BLaER1 treated with 17β-estradiol and CSF1 and Interleukin-3, amounts not matched to agents 10 nM and 100 nM (cell line): ENCODE results near the gene NOS1AP.

ENCODE experiments used
- H3K27ac ChIP-seq, 11 experiments: shearing (Covaris generic); formaldehyde crosslinking; 2 replicates each; pipeline ENCODE4 v1.8.1; 2022
- H3K27me3 ChIP-seq, 11 experiments: shearing (Covaris generic); formaldehyde crosslinking; 2 replicates each; pipeline ENCODE4 v1.8.1; 2022
- H3K36me3 ChIP-seq, 11 experiments: shearing (Covaris generic); formaldehyde crosslinking; 2 replicates each; pipeline ENCODE4 v1.8.1; 2022
- H3K4me1 ChIP-seq, 10 experiments: shearing (Covaris generic); formaldehyde crosslinking; 2 replicates each; pipeline ENCODE4 v1.8.1; 2022
- H3K4me2 ChIP-seq, 11 experiments: shearing (Covaris generic); formaldehyde crosslinking; 2 replicates each; pipeline ENCODE4 v1.8.1; 2022
- H3K4me3 ChIP-seq, 10 experiments: shearing (Covaris generic); formaldehyde crosslinking; 2 replicates each; pipeline ENCODE4 v1.8.1; 2022
- H3K9ac ChIP-seq, 11 experiments: shearing (Covaris generic); formaldehyde crosslinking; 2 replicates each; pipeline ENCODE4 v1.8.1; 2022
- H3K9me3 ChIP-seq, 11 experiments: shearing (Covaris generic); formaldehyde crosslinking; replicated peaks in 1 of 11; 2 replicates each; pipeline ENCODE4 v1.8.1; 2022
- H4K20me1 ChIP-seq, 11 experiments: shearing (Covaris generic); formaldehyde crosslinking; 2 replicates each; pipeline ENCODE4 v1.8.1; 2022
- Cebpa-rat ChIP-seq, 11 experiments: shearing (Covaris generic); IDR thresholded peaks; 2 replicates each; pipeline ENCODE4 v1.8.1; 2022

NOS1AP gene

DNA sequence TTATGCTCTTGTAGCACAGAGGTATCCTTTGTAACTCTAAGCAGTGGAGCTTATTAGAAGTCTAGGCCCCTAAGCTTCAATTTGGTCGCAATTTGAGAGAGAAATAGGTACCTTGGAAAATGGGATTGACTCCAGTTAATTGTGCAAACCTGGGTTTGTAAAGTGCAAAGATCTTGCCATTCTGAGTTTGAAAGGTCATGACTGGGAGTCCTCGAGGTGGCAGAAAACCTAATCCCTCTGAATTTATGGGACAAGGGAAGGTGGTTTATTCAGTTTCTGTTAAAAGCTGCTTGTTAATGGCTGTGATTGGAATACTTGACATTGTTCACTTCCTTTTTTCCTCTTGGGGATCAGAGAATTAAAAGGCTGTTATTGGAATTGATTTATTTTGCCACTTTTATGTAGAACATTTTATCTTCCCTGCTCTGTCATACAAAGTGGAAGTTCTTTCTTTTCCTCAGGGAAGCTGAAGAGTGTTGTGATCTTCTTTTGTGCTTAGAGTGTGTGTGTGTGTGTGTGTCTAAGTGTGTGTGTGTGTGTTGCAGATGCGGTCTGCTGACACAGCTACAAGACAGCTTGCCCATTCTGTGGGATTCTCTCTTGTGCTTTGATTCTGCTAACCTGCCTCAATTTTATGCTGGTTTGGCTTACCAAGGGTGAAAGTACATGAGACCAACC is 162.7 kb downstream of the NOS1AP start:
- Histone ChIP-seq H4K20me1 (no peaks in the 10 kb centered on the region; a peak in 1 of 22 replicates), H3K27me3 (no peaks in the 10 kb centered on the region), H3K4me1 (peaks cover 19 to 35% (median 31%) of the 10 kb centered on the region in 10 experiments), H3K27ac (no peak overlapping the region), H3K4me3 (no peak overlapping the region), H3K36me3 (no peaks in the 10 kb centered on the region), H3K9me3 (no peaks in the 10 kb centered on the region), H3K9ac (no peak overlapping the region), H3K4me2 (no peak overlapping the region)
- TF ChIP-seq Cebpa-rat (IDR thresholded peaks at IDR 0.05): no peak

DNA sequence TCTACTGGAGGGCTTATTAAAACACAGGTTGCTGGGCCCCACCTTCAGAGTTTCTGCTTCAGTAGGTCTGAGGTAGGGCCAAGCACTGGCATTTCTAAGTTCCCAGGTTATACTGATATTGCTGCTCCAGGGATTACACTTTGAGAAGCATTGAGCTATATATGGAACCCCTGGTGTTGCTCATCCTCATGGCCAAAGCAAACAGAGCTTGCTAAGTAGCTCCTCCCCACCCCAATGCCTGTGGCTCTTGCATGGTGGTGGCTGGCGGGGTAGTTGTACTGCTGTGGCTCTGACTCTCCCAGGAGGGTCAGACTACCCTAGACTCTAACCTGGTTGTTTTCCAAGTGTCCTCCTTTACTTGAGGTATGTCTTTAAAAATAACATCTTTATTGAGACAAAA is 163.6 kb downstream of the NOS1AP start:
- no peaks in the 10 kb centered on the region for H3K36me3 ChIP-seq
- H3K27ac ChIP-seq: no peak overlapping the region
- no peak overlapping the region for H3K4me3 ChIP-seq
- no peak for TF ChIP-seq Cebpa-rat (IDR thresholded peaks at IDR 0.05)
- H3K9me3 ChIP-seq: no peaks in the 10 kb centered on the region
- no peaks in the 10 kb centered on the region; a peak in 1 of 22 replicates for H4K20me1 ChIP-seq
- H3K4me2 ChIP-seq: no peak overlapping the region
- no peak overlapping the region for H3K9ac ChIP-seq
- H3K4me1 ChIP-seq: peaks cover 19 to 35% (median 31%) of the 10 kb centered on the region in 10 experiments
- no peaks in the 10 kb centered on the region for H3K27me3 ChIP-seq

DNA sequence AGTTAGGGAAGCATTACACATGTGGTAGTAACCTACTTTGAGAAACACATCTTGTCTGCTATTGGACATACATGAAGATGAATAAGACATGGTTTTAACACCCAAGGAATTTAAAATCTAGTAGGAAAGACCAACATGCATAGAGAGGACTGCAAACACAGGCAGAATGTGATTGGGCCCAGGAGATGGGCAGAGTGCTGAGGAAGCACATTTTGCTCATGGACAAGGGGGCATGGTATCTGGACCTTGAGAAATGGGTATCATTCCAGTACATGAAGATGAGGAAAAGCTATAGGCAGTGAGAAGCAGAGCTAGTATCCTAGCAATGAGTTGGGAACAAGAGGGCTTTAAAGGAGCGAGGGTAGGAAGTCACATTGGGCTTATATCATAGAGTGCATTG is 164.4 kb downstream of the NOS1AP start:
- Histone ChIP-seq H3K27me3 (no peaks in the 10 kb centered on the region), H3K4me3 (no peak overlapping the region), H3K9me3 (no peaks in the 10 kb centered on the region), H4K20me1 (no peaks in the 10 kb centered on the region; a peak in 1 of 22 replicates), H3K27ac (no peak overlapping the region), H3K9ac (no peak overlapping the region), H3K4me2 (no peak overlapping the region), H3K36me3 (no peaks in the 10 kb centered on the region), H3K4me1 (peaks cover 19 to 33% (median 30%) of the 10 kb centered on the region in 10 experiments)
- TF ChIP-seq Cebpa-rat (IDR thresholded peaks at IDR 0.05): no peak

DNA sequence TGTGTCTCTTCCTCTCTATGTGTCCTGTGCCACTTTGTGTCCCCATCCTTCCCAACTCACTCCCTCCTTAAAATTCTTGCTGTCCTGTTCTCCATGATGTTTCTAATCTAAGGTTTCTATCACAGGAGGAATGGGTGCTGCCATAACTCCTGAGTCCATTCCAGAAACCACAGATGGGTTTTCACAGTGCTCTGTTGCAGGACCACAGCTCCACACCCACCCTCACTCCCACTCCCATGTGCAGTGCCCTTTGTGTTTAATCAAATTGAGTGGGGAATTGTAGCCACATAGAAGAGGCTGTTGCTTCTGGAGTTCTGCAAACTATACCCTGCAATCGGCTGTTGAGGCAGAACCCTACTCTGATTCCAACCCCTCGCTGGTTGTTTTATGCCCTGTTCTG is 165.1 kb downstream of the NOS1AP start:
- no peaks in the 10 kb centered on the region for H3K36me3 ChIP-seq
- H3K9ac ChIP-seq: no peak overlapping the region
- no peaks in the 10 kb centered on the region; a peak in 1 of 22 replicates for H4K20me1 ChIP-seq
- H3K4me1 ChIP-seq: peaks cover 17 to 27% (median 25%) of the 10 kb centered on the region in 10 experiments
- H3K27me3 ChIP-seq: no peaks in the 10 kb centered on the region
- no peak for TF ChIP-seq Cebpa-rat (IDR thresholded peaks at IDR 0.05)
- 0 out of 22 replicates have a peak overlapping the region, but pooled peaks of 1 of the 11 experiments have one; percentile 4 for H3K27ac ChIP-seq
- H3K4me2 ChIP-seq: peak overlapping the region in 2 of 11 experiments; percentile 43 to 52; a peak in 2 of 22 replicates
- no peaks in the 10 kb centered on the region for H3K9me3 ChIP-seq
- H3K4me3 ChIP-seq: no peak overlapping the region

DNA sequence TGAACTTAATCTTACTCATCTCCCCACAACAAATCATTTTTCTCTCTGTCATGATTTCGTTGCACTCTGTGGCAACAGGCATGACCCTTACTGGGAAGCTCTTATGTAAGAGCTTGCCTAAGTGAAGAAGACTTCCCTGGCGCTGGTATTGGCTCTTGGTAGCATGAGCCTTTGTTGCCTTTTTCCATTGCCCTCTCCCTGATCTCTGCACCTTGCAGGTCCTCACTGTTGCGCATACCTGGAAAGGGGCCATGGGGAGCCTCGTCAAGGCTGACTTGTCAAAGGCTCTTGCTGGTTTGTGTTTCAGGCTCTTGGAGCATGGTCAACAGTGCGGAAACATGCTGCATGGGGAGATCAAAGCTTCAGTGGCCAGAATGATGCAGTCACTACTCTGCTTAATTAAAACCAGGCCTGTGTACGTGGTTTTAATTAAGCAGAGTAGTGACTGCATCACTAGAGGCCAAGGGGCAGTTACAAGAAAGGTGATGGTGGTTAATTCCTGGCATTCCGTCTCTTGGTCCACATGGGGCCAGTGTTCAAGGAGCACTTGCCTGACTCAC is 165.8 kb downstream of the NOS1AP start:
- no peak for TF ChIP-seq Cebpa-rat (IDR thresholded peaks at IDR 0.05)
- no peak overlapping the region for H3K9ac ChIP-seq
- peak overlapping the region in 1 of 11 experiments; percentile 2; a peak in 1 of 22 replicates for H3K27ac ChIP-seq
- peaks cover 10 to 20% (median 17%) of the 10 kb centered on the region in 10 experiments for H3K4me1 ChIP-seq
- H3K27me3 ChIP-seq: no peaks in the 10 kb centered on the region
- no peaks in the 10 kb centered on the region; a peak in 1 of 22 replicates for H4K20me1 ChIP-seq
- no peaks in the 10 kb centered on the region for H3K9me3 ChIP-seq
- H3K4me3 ChIP-seq: no peak overlapping the region
- no peaks in the 10 kb centered on the region for H3K36me3 ChIP-seq
- peak overlapping the region; percentile 35 to 64 (median 53); a peak in 21 of 22 replicates for H3K4me2 ChIP-seq

DNA sequence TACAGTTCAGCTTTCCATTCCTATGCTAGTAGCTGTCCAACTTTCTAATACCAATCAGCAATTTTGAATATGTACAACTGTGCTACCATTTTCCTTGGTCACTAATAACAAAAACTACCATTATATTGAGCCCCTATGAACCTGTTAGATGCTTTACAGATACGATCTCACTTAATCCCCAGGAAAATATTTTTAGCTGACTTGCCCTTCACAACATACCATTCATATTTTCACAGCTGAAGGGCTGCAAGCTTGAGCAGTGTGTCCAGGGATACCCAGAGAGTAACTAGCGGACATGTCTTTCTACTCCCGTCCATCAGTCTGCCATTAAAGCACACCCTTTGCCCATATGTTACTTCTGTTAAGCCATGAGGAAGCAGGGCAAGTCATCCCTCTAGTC is 166.7 kb downstream of the NOS1AP start:
- H3K9me3 ChIP-seq: no peaks in the 10 kb centered on the region
- no peak overlapping the region for H3K4me3 ChIP-seq
- TF ChIP-seq Cebpa-rat (IDR thresholded peaks at IDR 0.05): no peak
- H3K36me3 ChIP-seq: no peaks in the 10 kb centered on the region
- H3K4me2 ChIP-seq: peak overlapping the region in 6 of 11 experiments; percentile 39 to 63 (median 52); a peak in 5 of 22 replicates
- no peak overlapping the region for H3K9ac ChIP-seq
- H3K4me1 ChIP-seq: peaks cover 9 to 15% (median 11%) of the 10 kb centered on the region in 10 experiments; a peak in 18 of 20 replicates
- H3K27me3 ChIP-seq: no peaks in the 10 kb centered on the region
- no peaks in the 10 kb centered on the region; a peak in 1 of 22 replicates for H4K20me1 ChIP-seq
- H3K27ac ChIP-seq: no peak overlapping the region

DNA sequence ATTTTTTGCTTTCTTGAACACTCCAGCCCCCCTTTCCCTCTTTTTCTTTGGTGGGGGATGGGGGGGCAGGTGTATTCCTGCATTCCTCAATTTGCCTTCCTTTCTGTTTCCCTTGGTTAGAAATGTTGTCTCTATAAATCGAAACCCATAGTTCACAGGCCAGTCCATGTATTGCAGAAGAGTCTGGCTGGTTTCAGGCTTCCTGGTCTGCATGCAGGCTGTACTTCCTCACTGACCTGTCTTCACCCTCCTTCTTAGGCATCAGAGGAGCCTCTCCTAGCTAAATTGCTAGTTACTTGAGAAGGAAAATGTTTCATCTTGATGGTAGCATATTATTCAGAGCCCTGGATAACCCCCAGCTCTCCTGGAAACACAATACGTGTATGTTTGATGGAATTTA is 167.1 kb downstream of the NOS1AP start:
- Histone ChIP-seq H4K20me1 (no peaks in the 10 kb centered on the region; a peak in 1 of 22 replicates), H3K9me3 (no peaks in the 10 kb centered on the region), H3K4me3 (no peak overlapping the region), H3K27ac (no peak overlapping the region), H3K36me3 (no peaks in the 10 kb centered on the region), H3K4me1 (peaks cover 9 to 15% (median 11%) of the 10 kb centered on the region in 10 experiments; a peak in 18 of 20 replicates), H3K27me3 (no peaks in the 10 kb centered on the region), H3K9ac (no peak overlapping the region), H3K4me2 (peak overlapping the region in 1 of 11 experiments; percentile 39; a peak in 1 of 22 replicates)
- TF ChIP-seq Cebpa-rat (IDR thresholded peaks at IDR 0.05): no peak

DNA sequence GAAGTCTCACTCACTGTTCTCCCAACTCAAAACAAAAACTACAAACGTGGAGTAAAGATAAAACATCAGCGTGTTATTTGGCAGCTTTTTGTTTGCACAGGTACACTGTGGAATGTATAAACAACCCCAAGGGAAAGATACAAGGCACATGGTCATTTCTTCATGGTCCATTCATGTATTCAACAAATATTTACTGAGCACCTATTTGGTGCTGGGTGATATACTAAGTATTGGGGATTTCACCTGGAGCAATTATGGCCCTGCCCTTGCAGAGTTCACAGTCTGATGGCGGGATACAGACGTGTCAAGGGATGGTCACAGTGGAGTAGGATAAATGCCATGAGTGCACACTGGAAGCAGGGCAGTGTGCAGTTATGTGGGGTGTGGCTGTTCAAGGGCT is 171.1 kb downstream of the NOS1AP start:
- Histone ChIP-seq H4K20me1 (no peaks in the 10 kb centered on the region; a peak in 1 of 22 replicates), H3K4me3 (no peak overlapping the region), H3K9me3 (no peaks in the 10 kb centered on the region), H3K9ac (no peak overlapping the region), H3K4me1 (peaks cover under 1 to 9% (median 4%) of the 10 kb centered on the region in 10 experiments; a peak in 18 of 20 replicates), H3K27me3 (no peaks in the 10 kb centered on the region), H3K4me2 (no peak overlapping the region), H3K27ac (no peak overlapping the region), H3K36me3 (no peaks in the 10 kb centered on the region)
- no peak for TF ChIP-seq Cebpa-rat (IDR thresholded peaks at IDR 0.05)

DNA sequence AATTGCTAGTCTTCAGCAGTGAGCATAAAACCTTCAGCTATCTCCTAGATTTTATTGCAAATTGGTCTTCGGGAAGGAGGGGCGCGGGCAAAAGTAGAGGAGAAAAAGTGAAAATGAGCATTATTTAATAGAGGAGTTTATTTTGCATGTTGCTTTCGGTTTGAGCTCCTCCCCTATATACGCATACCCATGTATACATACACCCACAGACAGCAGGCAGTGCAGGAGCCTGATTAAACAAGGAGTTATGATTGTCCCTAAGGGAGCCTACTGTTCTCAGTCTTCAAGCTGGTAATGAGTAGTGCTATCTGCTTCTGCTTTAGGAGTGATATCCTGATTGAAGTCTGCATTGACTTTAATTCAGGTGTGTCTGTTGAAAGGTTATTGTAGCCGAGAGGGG is 173.3 kb downstream of the NOS1AP start:
- no peaks in the 10 kb centered on the region for H3K27me3 ChIP-seq
- H3K9me3 ChIP-seq: no peaks in the 10 kb centered on the region
- TF ChIP-seq Cebpa-rat (IDR thresholded peaks at IDR 0.05): no peak
- no peak overlapping the region for H3K4me3 ChIP-seq
- no peaks in the 10 kb centered on the region for H3K4me1 ChIP-seq
- H3K27ac ChIP-seq: no peak overlapping the region
- no peak overlapping the region for H3K9ac ChIP-seq
- H4K20me1 ChIP-seq: no peaks in the 10 kb centered on the region
- H3K36me3 ChIP-seq: no peaks in the 10 kb centered on the region
- no peak overlapping the region for H3K4me2 ChIP-seq
